ENCODE measurements around the gene ZFPM1.

ZFPM1 gene

DNA sequence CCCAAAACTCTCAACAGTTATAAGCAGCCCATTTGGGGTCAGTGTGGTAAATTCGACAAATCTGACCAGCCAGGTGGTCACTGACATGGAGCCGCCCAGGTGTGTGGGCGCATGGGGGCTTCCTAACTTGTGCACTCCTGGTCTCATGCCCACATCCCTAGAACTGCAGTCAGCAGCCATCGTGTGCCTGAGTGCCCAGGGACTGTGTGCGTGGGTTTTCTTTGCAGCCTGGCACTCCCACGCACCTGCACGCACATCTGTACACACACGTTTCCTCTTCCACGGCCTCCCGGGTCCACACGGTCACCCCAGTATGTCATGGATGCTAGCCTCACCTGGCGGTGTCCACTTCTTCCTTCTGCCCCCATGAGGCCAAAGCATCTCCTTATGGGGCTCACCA lies 78.3 kb downstream of the ZFPM1 start:
- H3K79me2 ChIP-seq (ENCODE audit: insufficient read depth, low read length): no peaks in the 10 kb centered on the region
- H3K27ac ChIP-seq (ENCODE audit: low read depth, low read length): no peak overlapping the region
- no peaks in the 10 kb centered on the region for H3K9me3 ChIP-seq (ENCODE audit: insufficient read depth, low read length)
- no peaks in the 10 kb centered on the region for H4K20me1 ChIP-seq (ENCODE audit: low read depth, low read length)
- H3F3A ChIP-seq (ENCODE audit: insufficient read depth): no peaks in the 10 kb centered on the region
- no peaks in the 10 kb centered on the region for H3K9me2 ChIP-seq (replicated peaks; ENCODE audit: insufficient read depth, low read length)
- H3K36me3 ChIP-seq (ENCODE audit: low read length): no peaks in the 10 kb centered on the region
- H3K9ac ChIP-seq (ENCODE audit: low read length): no peak overlapping the region
- no peak overlapping the region for H3K4me3 ChIP-seq (ENCODE audit: insufficient read depth, low read length, poor library complexity, severe bottlenecking)
- no peak overlapping the region for H2AFZ ChIP-seq (ENCODE audit: low read depth, low read length, severe bottlenecking)
- H3K27me3 ChIP-seq (ENCODE audit: low read length): no peaks in the 10 kb centered on the region
- TF ChIP-seq, protein P1, sequence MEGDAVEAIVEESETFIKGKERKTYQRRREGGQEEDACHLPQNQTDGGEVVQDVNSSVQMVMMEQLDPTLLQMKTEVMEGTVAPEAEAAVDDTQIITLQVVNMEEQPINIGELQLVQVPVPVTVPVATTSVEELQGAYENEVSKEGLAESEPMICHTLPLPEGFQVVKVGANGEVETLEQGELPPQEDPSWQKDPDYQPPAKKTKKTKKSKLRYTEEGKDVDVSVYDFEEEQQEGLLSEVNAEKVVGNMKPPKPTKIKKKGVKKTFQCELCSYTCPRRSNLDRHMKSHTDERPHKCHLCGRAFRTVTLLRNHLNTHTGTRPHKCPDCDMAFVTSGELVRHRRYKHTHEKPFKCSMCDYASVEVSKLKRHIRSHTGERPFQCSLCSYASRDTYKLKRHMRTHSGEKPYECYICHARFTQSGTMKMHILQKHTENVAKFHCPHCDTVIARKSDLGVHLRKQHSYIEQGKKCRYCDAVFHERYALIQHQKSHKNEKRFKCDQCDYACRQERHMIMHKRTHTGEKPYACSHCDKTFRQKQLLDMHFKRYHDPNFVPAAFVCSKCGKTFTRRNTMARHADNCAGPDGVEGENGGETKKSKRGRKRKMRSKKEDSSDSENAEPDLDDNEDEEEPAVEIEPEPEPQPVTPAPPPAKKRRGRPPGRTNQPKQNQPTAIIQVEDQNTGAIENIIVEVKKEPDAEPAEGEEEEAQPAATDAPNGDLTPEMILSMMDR (IDR thresholded peaks at IDR 0.05; ENCODE audit: insufficient read depth, low read length, poor library complexity, severe bottlenecking): no peak
- no peak for TF ChIP-seq EZH2phosphoT487 (conservative IDR thresholded peaks at IDR 0.05; ENCODE audit: low read length)
- no peak overlapping the region for H3K4me2 ChIP-seq (ENCODE audit: low read depth, low read length, poor library complexity, severe bottlenecking)

DNA sequence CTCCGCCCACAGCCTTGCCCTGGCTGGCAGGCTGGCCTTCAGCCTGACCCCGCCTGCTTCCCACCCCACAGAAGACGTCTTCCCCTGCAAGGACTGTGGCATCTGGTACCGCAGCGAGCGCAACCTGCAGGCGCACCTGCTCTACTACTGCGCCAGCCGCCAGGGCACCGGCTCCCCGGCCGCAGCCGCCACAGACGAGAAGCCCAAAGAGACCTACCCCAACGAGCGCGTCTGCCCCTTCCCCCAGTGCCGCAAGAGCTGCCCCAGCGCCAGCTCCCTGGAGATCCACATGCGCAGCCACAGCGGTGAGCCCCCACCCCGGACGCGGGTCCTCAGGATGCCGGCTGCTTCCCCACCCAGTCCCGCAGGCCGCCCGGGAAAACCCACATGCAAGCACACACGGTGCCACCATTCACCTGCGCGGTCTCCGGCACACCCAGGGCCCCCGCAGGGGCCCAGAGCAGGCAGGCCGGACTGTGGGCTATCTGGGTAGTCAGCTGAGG lies 78.9 kb downstream of the ZFPM1 start:
- Histone ChIP-seq H3K27ac (ENCODE audit: low read depth, low read length) (no peak overlapping the region), H3F3A (ENCODE audit: insufficient read depth) (no peaks in the 10 kb centered on the region), H4K20me1 (ENCODE audit: low read depth, low read length) (no peaks in the 10 kb centered on the region), H3K4me3 (ENCODE audit: insufficient read depth, low read length, poor library complexity, severe bottlenecking) (no peak overlapping the region), H3K9ac (ENCODE audit: low read length) (no peak overlapping the region), H3K9me2 (replicated peaks; ENCODE audit: insufficient read depth, low read length) (no peaks in the 10 kb centered on the region), H3K36me3 (ENCODE audit: low read length) (no peaks in the 10 kb centered on the region), H3K27me3 (ENCODE audit: low read length) (no peaks in the 10 kb centered on the region), H2AFZ (ENCODE audit: low read depth, low read length, severe bottlenecking) (no peak overlapping the region), H3K79me2 (ENCODE audit: insufficient read depth, low read length) (no peaks in the 10 kb centered on the region), H3K9me3 (ENCODE audit: insufficient read depth, low read length) (no peaks in the 10 kb centered on the region), H3K4me2 (ENCODE audit: low read depth, low read length, poor library complexity, severe bottlenecking) (no peak overlapping the region)
- TF ChIP-seq, protein P1 (IDR thresholded peaks at IDR 0.05; ENCODE audit: insufficient read depth, low read length, poor library complexity, severe bottlenecking): no peak
- no peak for TF ChIP-seq EZH2phosphoT487 (conservative IDR thresholded peaks at IDR 0.05; ENCODE audit: low read length)

DNA sequence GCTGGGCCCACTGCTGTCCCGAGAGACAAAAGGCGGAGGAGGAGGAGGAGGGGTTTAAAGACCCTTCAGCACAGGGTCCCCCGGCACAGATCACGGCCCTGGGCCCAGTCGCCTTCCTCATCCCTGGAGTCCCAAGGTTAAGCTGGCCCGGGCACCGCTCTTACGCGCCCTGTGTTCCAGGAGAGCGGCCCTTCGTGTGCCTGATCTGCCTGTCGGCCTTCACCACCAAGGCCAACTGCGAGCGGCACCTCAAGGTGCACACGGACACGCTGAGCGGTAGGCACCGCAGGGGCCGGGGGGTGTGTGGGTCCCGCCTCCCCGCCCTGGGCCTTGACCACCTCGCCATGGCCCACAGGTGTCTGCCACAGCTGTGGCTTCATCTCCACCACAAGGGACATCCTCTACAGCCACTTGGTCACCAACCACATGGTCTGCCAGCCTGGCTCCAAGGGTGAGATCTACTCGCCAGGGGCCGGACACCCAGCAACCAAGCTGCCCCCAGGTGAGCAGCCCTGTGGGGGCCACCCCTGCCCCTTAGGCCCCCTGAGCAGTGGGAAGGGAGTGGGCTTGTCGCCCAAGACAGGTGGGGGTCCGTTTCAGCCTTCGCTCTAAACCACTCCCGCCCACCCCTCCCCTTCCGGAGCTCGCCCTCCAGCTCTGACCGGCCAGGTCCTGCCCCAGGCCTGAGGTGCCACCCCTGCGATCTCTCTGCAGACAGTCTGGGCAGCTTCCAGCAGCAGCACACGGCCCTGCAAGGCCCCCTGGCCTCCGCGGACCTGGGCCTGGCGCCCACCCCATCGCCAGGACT lies 79.6 kb downstream of the ZFPM1 start:
- Histone ChIP-seq H3K9ac (ENCODE audit: low read length) (no peak overlapping the region), H3K4me2 (ENCODE audit: low read depth, low read length, poor library complexity, severe bottlenecking) (no peak overlapping the region), H3F3A (ENCODE audit: insufficient read depth) (no peaks in the 10 kb centered on the region), H3K9me3 (ENCODE audit: insufficient read depth, low read length) (no peaks in the 10 kb centered on the region), H3K4me3 (ENCODE audit: insufficient read depth, low read length, poor library complexity, severe bottlenecking) (no peak overlapping the region), H3K36me3 (ENCODE audit: low read length) (no peaks in the 10 kb centered on the region), H2AFZ (ENCODE audit: low read depth, low read length, severe bottlenecking) (no peak overlapping the region), H3K27ac (ENCODE audit: low read depth, low read length) (no peak overlapping the region), H3K27me3 (ENCODE audit: low read length) (no peaks in the 10 kb centered on the region), H4K20me1 (ENCODE audit: low read depth, low read length) (no peaks in the 10 kb centered on the region), H3K79me2 (ENCODE audit: insufficient read depth, low read length) (no peaks in the 10 kb centered on the region), H3K9me2 (replicated peaks; ENCODE audit: insufficient read depth, low read length) (no peaks in the 10 kb centered on the region)
- TF ChIP-seq, protein P1 (IDR thresholded peaks at IDR 0.05; ENCODE audit: insufficient read depth, low read length, poor library complexity, severe bottlenecking): no peak
- no peak for TF ChIP-seq EZH2phosphoT487 (conservative IDR thresholded peaks at IDR 0.05; ENCODE audit: low read length)

Data from SU-DHL-6 (cell line).